GM12801 (cell line): Measurements from ENCODE around the gene SLC66A3.

Experiments
- CTCF ChIP-seq: IDR thresholded peaks from one replicate; pipeline ENCODE4 v1.5.1; 2011; ENCODE audit warnings: control low read depth; ENCODE audit not compliant: insufficient read length; ENCODE audit errors: extremely low read depth

The SLC66A3 gene

GRCh38 chr2:11222845-11223244, 67.6 kb downstream of the SLC66A3 start:
- no peak for TF ChIP-seq CTCF

- TF ChIP-seq CTCF, result no peak
These were observed 69.6 kb downstream of the SLC66A3 start for GRCh38 chr2:11224887-11225286.

GRCh38 chr2:11227595-11227994, 72.3 kb downstream of the SLC66A3 start:
- TF ChIP-seq CTCF, result no peak
